ENCODE data around the gene KRTAP1-4. TPM values are rescaled to one million over a fixed set of nuclear protein-coding genes. Genes with fewer than 3 reads are reported as not detected.

The KRTAP1-4 gene
- total and polyA plus RNA-seq, 2 donors (not counting 3 experiments of a cell fraction or from before 2014, with no cell fraction given) = not detected

GRCh38 chr17:40995116-40995515 lies 34.9 kb downstream of the KRTAP1-4 start:
- H3K4me1 ChIP-seq (ENCODE audit: control insufficient read depth, extremely low read depth, insufficient read depth, low read length) = no peaks in the 10 kb centered on the region
- H4K20me1 ChIP-seq (replicated peaks; ENCODE audit: control insufficient read depth, extremely low read depth, insufficient read depth, low read length) = no peaks in the 10 kb centered on the region
- intact Hi-C loops (cut with micrococcal nuclease) (no loop called here), dilution Hi-C loops (cut with MboI; ENCODE audit: extremely low pct_ligation_motif_present, low sequenced_read_pairs) (no loop called here)
- no peak overlapping the region for H2AFZ ChIP-seq (ENCODE audit: low read depth, low read length)
- no peaks in the 10 kb centered on the region for H3K36me3 ChIP-seq (ENCODE audit: control insufficient read depth in 2 of 2, extremely low read depth in 1 of 2, insufficient read depth in 2 of 2, low read length in 2 of 2)
- ChIA-PET POLR2A (no interaction called here), CTCF (no interaction called here)
- H3K9me3 ChIP-seq (replicated peaks; ENCODE audit: control insufficient read depth, insufficient read depth, low read length) = no peaks in the 10 kb centered on the region
- BruUV-seq (replicated peaks) = no TSS peak
- H3K27ac ChIP-seq (ENCODE audit: insufficient read depth, low read depth, low read length) = no peak overlapping the region
- no peaks in the 10 kb centered on the region for H3K79me2 ChIP-seq (ENCODE audit: control insufficient read depth, insufficient read depth, low read length)
- FAIRE-seq (no peak), DNase-seq (ENCODE audit: low read depth, low spot score) (no peak)
- H3K9ac ChIP-seq (replicated peaks; ENCODE audit: extremely low read depth, insufficient read depth, low read length) = no peak overlapping the region
- H3K4me3 ChIP-seq (replicated peaks in 1 of 3; ENCODE audit: insufficient read depth in 1 of 3, low read depth in 1 of 3, low read length in 3 of 3) = no peak overlapping the region
- no peaks in the 10 kb centered on the region for H3K9me1 ChIP-seq (replicated peaks; ENCODE audit: control insufficient read depth, extremely low read depth, insufficient read depth, low read length)
- TF ChIP-seq GATA2 (IDR thresholded peaks at IDR 0.05; ENCODE audit: insufficient read depth, insufficient read length, low read depth, low read length) (no peak), POLR2A (IDR thresholded peaks at IDR 0.05; ENCODE audit: low read depth, low read length) (no peak), CTCF (IDR thresholded peaks at IDR 0.05; ENCODE audit: extremely low read depth in 1 of 2, insufficient read depth in 1 of 2, low read depth in 1 of 2, low read length in 2 of 2) (no peak), EZH2 (IDR thresholded peaks at IDR 0.05; ENCODE audit: borderline replicate concordance, low read depth, low read length, severe bottlenecking) (no peak), FOS (IDR thresholded peaks at IDR 0.05; ENCODE audit: borderline replicate concordance, insufficient read depth, low read length) (no peak), MAX (IDR thresholded peaks at IDR 0.05; ENCODE audit: insufficient read depth, insufficient read length) (no peak), MYC (IDR thresholded peaks at IDR 0.05; ENCODE audit: low read depth, low read length) (no peak), JUN (IDR thresholded peaks at IDR 0.05; ENCODE audit: borderline replicate concordance, insufficient read depth, insufficient read length, low read depth) (no peak), POLR2AphosphoS5 (IDR thresholded peaks at IDR 0.05; ENCODE audit: insufficient read depth, low read depth, low read length) (no peak)
- peaks cover 2 to 3% of the 10 kb centered on the region in 2 experiments for H3K27me3 ChIP-seq (ENCODE audit: control insufficient read depth in 2 of 2, insufficient read depth in 2 of 2, low read length in 2 of 2)
- H3K4me2 ChIP-seq (ENCODE audit: insufficient read depth, low read length) = no peak overlapping the region

Data from endothelial cell of umbilical vein (primary cell).